GM19043 (cell line): ENCODE data around the gene CRYBG3.
A peak's percentile ranks its signal among the peaks of the same experiment; 100 is the strongest.

Source experiments
- ATAC-seq: cut with Tn5 transposase; IDR thresholded peaks from one replicate; pipeline ENCODE4 v1.9.1; 2021; ENCODE audit warnings: low read depth; ENCODE audit not compliant: unreplicated experiment

The CRYBG3 gene

GRCh38 chr3:97970156-97970555 lies 148.3 kb downstream of the CRYBG3 start:
- ATAC-seq: no peak

GRCh38 chr3:97970956-97971620 lies 149.3 kb downstream of the CRYBG3 start:
- no peak for ATAC-seq

DNA sequence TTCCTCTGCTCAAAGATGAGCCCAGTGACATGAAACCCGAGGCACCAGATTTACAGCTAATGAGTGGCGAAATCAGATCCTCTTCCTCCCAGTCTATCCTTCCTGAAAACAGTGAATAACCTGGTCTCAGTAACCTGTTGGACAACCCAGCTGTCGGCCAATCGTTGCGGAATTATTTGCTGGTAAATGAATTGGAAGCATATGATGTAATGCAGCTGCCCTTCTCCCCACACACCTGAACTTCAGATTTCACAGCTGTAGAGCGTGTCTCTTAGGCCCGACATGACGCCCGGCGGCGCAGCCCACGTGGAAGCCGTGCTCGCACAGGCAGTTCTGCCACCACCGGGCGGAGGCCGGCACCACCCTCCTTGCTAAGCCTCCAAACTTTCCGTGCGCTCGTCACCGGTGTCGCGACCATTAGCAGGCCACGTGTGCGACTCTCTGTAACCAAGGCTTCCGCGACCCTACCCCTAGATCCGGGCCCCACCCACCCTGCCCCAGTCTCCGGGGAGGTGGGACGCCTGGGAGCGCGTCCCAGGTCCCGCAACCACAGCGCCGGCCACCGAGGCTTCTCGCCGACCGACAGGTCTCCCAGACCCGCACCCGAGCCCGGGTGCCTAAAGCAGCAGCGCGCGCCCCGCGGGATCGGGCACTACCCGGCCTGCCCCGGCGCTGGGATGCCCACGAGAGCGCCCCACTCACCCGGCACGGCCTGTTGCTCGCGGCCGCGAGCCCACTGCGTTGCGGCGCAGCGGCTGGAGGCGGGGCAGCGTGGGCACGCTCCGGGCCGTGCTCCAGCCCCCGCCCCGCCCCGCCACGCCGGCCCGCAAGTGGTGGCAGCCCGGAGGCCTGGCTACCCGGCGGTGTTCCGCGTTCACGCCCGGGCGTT lies 150.1 kb downstream of the CRYBG3 start, which contains the start of gene RIOX2:
Gene RIOX2 (minus strand): TSS at position 753 of the 889 bp plus-strand sequence. CDS start 4,838 bp downstream, outside the sequence.
- peak; percentile 76 for ATAC-seq

- ATAC-seq: no peak
Measured at GRCh38 chr3:97972976-97973375, 151.2 kb downstream of the CRYBG3 start.

GRCh38 chr3:97974996-97975395 lies 153.2 kb downstream of the CRYBG3 start:
- no peak for ATAC-seq

DNA sequence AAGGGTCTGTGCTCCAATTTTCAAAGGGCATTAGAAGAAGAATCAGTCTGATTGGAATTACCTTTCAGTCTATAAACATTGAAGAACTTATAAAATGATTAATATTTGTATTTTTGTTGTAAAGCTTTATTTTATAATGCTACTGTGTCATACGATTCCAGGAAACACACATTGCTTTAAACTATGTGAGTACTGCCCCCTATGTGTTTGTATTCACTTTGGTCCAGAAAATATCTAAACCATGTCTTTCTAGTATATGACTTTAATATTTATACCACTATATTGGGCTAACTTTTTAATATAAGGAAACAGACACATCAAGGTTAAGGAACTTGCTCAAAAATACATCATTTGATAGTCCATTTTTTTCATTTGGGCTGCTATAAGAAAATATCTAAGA lies 153.7 kb downstream of the CRYBG3 start:
- ATAC-seq: no peak

- ATAC-seq: no peak
Measured at GRCh38 chr3:97979610-97980009, 157.8 kb downstream of the CRYBG3 start.

DNA sequence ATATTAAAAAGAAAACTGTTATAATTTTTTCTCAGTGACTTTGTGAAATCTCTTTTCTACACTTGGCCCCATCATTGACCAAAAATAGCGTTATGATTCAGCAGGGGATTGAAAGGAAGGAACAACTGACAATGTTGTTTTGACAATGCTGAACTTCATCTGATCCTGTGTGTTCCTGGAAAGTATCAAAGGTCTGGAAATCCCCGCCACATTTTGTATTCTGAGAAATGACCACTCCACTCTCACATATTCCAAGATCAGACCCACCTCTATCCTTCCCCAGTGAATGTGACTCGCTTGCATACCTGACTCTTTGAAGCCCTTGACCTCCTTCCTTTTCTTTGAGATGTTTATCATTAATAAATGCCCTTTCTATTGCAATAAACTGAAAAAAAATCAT lies 160.1 kb downstream of the CRYBG3 start:
- ATAC-seq: no peak

DNA sequence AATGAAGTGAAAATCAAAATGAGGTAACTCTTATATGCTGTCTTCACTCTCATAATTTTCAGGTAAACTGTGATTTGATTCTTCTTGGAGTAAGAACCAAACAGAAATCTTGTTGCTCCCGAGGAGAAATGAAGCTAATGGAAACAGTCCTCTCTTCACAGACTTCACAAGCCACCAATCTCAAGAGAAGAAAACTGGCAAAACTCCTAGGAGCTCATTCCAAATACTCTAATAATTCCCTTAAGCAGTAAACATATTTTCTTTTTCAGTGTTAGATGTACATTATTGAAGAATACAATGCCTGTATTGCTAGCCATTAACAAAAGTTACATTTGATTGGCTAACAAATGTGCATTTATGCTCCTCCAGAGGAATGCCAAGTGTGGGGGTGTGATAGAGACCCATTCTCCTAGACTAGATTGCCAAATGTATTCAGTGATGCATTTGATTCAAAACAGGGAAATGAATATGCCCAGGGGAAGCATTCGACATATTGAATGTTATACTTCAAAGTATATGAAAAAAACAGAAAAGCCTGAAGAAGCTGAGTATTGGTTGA lies 162.2 kb downstream of the CRYBG3 start:
- ATAC-seq: no peak

DNA sequence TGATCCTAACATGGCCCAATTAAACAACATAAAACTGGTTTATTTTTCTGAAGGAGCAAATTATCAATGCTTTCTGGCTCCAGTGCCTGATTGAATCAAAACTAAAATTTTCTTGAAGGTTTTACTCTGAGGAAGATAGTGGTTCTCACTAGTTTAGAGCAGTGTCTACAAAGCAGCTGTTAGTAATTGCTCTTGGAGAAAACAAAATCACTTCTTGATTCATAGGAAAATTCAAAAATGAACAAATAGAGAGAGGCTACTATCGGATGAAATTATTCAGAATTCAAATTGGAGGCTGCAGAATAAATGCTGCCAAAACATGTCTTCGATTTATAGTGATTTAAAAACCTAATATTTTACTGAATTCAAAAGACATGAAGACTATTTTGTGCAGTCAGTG lies 165.5 kb downstream of the CRYBG3 start:
- no peak for ATAC-seq

- ATAC-seq: no peak
Measured at GRCh38 chr3:97988784-97989568, 167.2 kb downstream of the CRYBG3 start.

GRCh38 chr3:97990624-97991292 lies 168.9 kb downstream of the CRYBG3 start:
- ATAC-seq: no peak

GRCh38 chr3:97991293-97991682 lies 169.5 kb downstream of the CRYBG3 start:
- no peak for ATAC-seq

- ATAC-seq: no peak
Measured at GRCh38 chr3:97992547-97993173, 170.8 kb downstream of the CRYBG3 start.

DNA sequence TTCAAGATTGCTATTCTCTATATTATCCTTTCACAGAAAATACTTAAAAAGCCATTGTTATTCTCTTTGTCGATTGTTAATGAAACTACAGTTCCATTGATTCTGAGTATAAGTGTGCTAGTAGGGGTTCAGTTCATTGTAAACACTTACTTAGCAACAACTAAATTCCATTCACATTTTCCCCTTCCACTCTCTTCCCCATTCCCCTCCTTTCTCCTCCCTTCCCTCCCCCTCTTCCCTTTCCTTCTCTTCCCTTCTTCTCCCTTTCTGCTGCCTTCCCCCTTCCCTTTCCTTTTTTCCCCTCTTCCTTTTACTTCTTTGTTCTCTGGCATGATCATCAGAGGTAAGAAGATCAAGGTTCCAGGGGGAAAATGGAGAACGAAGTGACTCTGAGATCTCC lies 171.7 kb downstream of the CRYBG3 start:
- ATAC-seq: no peak

DNA sequence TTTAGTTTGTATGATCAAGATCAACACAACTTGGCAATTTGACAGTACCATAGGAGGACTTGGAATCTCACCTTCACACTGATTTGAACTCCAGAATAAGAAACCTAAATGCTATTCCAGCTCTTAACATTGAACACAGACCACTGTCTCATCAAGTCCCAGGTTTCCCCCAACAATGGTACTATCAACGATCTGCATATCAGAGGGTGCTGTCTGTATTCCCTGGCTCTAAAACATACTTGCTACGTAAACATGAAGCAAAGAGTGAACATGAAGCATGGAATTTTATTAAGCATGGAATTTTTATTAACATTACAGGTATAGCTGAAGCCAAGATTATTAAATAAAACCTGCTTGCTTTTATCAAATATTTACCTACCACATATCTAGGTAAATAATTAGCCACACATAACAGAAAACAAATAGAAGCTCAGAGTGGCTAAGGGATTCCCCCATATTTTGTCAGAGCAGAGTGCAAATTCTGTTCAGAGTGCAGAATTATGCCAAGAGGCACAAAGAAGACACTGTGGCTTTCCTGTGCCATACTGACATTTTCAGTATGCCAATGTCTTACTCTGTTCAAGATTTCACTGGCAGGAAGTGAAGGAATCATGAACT lies 172.6 kb downstream of the CRYBG3 start:
- no peak for ATAC-seq
